ENCODE measurements around the gene SAMD5. TPM values are rescaled to one million over a fixed set of nuclear protein-coding genes. Genes with fewer than 3 reads are reported as not detected.
"Not testable (repeated sequence)": the region's sequence is repeated elsewhere in the genome, so short reads cannot be mapped to it uniquely, and the experiment has no call there.

SAMD5 gene
- total RNA-seq, 2 experiments from 2014 or later, result not detected

DNA sequence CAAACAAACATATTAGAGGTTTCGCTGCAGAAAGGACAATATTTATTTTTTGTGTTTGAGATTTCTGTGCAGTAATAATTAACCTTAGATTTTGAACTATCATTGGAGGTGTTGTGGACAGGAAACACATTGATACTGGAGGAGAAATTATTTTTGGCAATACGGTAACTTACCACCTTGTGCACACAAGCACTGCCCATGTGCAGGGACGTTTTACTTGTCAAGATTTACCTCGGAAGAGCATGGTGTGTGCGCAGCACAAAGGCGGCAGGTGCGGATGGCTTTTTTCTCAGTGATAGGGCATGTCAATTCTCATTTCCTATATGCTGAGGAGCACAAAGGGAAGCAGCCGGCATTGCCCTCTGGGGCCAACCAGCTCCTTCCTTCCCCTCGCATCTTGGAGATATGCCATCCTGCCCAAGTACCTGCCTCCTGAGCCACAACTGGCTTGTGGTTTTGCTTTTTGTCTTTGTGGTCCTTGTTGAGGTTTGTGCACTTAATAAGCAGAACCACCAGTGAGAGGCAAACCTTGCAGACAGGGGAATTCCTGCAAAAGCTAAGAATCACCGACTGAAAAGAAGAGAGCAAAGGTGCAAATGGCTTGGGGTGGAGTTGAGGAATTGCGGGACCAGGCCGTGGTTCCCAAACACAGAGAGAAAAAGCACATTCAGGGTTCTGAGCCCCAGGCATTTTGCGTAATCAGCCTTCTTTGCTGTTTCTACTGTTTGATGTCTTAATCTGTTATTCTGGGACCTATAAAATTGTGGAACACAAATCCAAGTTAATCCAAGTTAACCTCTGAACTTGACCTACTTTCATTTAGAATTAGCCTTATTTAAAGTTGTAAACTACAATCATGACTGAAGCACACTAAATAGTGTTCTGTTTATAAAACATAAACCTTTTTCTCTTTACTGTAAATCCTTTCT is 21.9 kb downstream of the SAMD5 start:
- CTCF ChIA-PET, result no interaction called here
- Mint-ChIP-seq H3K27me3 (ENCODE audit: low read depth) (peaks cover 18% of the 10 kb centered on the region), H3K27ac (no peak overlapping the region), H3K9me3 (ENCODE audit: insufficient read depth) (no peaks in the 10 kb centered on the region), H3K36me3 (ENCODE audit: low read depth) (no peaks in the 10 kb centered on the region), H3K4me1 (ENCODE audit: low read depth) (peaks cover 10% of the 10 kb centered on the region), H3K4me3 (no peak overlapping the region)
- POLR2A ChIA-PET, result interaction anchor here (0.6 kb wide), 1 partner anchor 86 kb away, joined by 3 read pairs; no protein-coding TSS in a partner anchor
- DNase-seq (no peak), ATAC-seq (no peak)

GRCh38 chr6:147531321-147531720 is 22.8 kb downstream of the SAMD5 start:
- peaks cover 18% of the 10 kb centered on the region for H3K27me3 Mint-ChIP-seq (ENCODE audit: low read depth)
- H3K4me3 Mint-ChIP-seq, result no peak overlapping the region
- no peaks in the 10 kb centered on the region for H3K36me3 Mint-ChIP-seq (ENCODE audit: low read depth)
- ChIA-PET POLR2A (no interaction called here), CTCF (no interaction called here)
- no peak overlapping the region for H3K27ac Mint-ChIP-seq
- peaks cover 10% of the 10 kb centered on the region for H3K4me1 Mint-ChIP-seq (ENCODE audit: low read depth)
- DNase-seq, result no peak
- no peaks in the 10 kb centered on the region for H3K9me3 Mint-ChIP-seq (ENCODE audit: insufficient read depth)
- no peak for ATAC-seq

- Mint-ChIP-seq H3K27me3 (ENCODE audit: low read depth) (peaks cover 11% of the 10 kb centered on the region), H3K9me3 (ENCODE audit: insufficient read depth) (no peaks in the 10 kb centered on the region), H3K4me3 (no peak overlapping the region), H3K4me1 (ENCODE audit: low read depth) (peaks cover 10% of the 10 kb centered on the region), H3K27ac (no peak overlapping the region), H3K36me3 (ENCODE audit: low read depth) (no peaks in the 10 kb centered on the region)
- ChIA-PET CTCF (no interaction called here), POLR2A (no interaction called here)
- no peak for DNase-seq
- no peak for ATAC-seq
Observed at GRCh38 chr6:147534116-147534860, 25.8 kb downstream of the SAMD5 start.

DNA sequence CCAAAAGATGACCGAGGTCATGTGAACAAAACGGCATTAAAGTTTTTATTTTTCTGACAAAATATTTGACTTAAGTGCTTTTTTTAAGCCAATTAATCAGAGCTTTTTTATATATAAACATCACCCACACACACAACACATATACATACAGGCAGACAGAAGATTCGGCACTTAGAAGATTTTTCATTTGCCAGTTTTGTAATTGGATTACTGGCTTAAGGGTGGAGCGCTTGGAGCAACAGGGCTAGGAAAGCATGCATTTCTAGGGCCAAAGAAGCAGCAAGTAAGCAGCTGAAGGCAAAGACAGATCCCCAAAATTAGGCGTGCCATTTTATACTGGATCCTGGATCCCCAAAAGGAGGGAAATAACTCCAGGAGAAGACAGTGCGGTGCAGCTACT is 30.3 kb downstream of the SAMD5 start:
- Mint-ChIP-seq H3K4me3 (no peak overlapping the region), H3K27me3 (ENCODE audit: low read depth) (no peaks in the 10 kb centered on the region), H3K27ac (no peak overlapping the region), H3K4me1 (ENCODE audit: low read depth) (no peaks in the 10 kb centered on the region), H3K36me3 (ENCODE audit: low read depth) (no peaks in the 10 kb centered on the region), H3K9me3 (ENCODE audit: insufficient read depth) (no peaks in the 10 kb centered on the region)
- ATAC-seq (no peak), DNase-seq (no peak)
- ChIA-PET CTCF (no interaction called here), POLR2A (no interaction called here)

DNA sequence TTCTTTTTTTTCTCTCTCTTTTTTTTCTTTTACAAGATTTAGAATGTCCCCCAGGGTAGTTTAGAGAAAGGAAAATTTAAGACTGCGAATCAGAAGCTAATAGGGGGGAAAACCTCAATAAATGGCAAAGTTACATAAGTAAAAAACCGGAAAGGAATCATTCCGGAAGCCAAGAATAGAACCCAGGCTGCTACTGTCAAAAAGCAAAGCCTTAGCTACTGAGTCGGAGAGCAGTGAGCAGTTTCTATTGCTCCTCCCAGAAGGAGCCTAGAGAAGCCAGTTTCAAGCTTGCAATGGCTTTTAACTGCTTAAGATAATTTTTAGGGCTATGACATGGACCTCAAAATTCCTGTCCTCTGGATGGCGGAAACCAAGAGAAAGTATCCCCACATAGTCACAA is 31.6 kb downstream of the SAMD5 start:
- ATAC-seq (no peak), DNase-seq (no peak)
- no peaks in the 10 kb centered on the region for H3K4me1 Mint-ChIP-seq (ENCODE audit: low read depth)
- no peak overlapping the region for H3K27ac Mint-ChIP-seq
- H3K9me3 Mint-ChIP-seq (ENCODE audit: insufficient read depth), result no peaks in the 10 kb centered on the region
- no peaks in the 10 kb centered on the region for H3K36me3 Mint-ChIP-seq (ENCODE audit: low read depth)
- no peak overlapping the region for H3K4me3 Mint-ChIP-seq
- CTCF ChIA-PET, result no interaction called here
- POLR2A ChIA-PET, result no interaction called here
- no peaks in the 10 kb centered on the region for H3K27me3 Mint-ChIP-seq (ENCODE audit: low read depth)

DNA sequence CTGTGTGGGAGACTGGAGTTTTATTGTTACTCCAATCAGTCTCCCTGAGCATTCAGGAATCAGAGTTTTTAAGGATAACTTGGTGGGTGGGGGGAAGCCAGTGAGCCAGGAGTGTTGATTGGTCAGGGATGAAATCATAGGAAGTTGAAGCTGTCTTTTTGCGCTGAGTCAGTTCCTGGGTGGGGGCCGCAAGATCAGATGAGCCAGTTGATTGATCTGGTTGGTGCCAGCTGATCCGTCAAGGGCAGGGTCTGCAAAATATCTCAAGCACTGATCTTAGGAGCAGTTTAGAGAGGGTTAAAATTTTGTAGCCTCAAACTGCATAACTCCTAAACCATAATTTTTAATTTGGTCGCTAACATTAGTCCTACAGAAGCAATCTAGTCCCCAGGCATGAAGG is 33.9 kb downstream of the SAMD5 start:
- ATAC-seq; H3K27ac Mint-ChIP-seq; H3K9me3 Mint-ChIP-seq (ENCODE audit: insufficient read depth); POLR2A ChIA-PET; CTCF ChIA-PET; H3K4me1 Mint-ChIP-seq (ENCODE audit: low read depth); H3K27me3 Mint-ChIP-seq (ENCODE audit: low read depth); H3K36me3 Mint-ChIP-seq (ENCODE audit: low read depth); DNase-seq; H3K4me3 Mint-ChIP-seq: not testable (repeated sequence)

GRCh38 chr6:147544420-147544819 is 35.9 kb downstream of the SAMD5 start:
- Mint-ChIP-seq H3K27me3 (ENCODE audit: low read depth) (no peaks in the 10 kb centered on the region), H3K27ac (no peak overlapping the region), H3K4me3 (no peak overlapping the region), H3K9me3 (ENCODE audit: insufficient read depth) (no peaks in the 10 kb centered on the region), H3K4me1 (ENCODE audit: low read depth) (no peaks in the 10 kb centered on the region), H3K36me3 (ENCODE audit: low read depth) (no peaks in the 10 kb centered on the region)
- ChIA-PET CTCF (no interaction called here), POLR2A (no interaction called here)
- ATAC-seq, result no peak
- DNase-seq, result no peak

- Mint-ChIP-seq H3K4me1 (ENCODE audit: low read depth) (no peaks in the 10 kb centered on the region), H3K27ac (no peak overlapping the region), H3K36me3 (ENCODE audit: low read depth) (no peaks in the 10 kb centered on the region), H3K27me3 (ENCODE audit: low read depth) (no peaks in the 10 kb centered on the region), H3K9me3 (ENCODE audit: insufficient read depth) (no peaks in the 10 kb centered on the region), H3K4me3 (no peak overlapping the region)
- no peak for DNase-seq
- CTCF ChIA-PET, result no interaction called here
- POLR2A ChIA-PET, result no interaction called here
- no peak for ATAC-seq
Observed at GRCh38 chr6:147546501-147547368, 38.2 kb downstream of the SAMD5 start.

DNA sequence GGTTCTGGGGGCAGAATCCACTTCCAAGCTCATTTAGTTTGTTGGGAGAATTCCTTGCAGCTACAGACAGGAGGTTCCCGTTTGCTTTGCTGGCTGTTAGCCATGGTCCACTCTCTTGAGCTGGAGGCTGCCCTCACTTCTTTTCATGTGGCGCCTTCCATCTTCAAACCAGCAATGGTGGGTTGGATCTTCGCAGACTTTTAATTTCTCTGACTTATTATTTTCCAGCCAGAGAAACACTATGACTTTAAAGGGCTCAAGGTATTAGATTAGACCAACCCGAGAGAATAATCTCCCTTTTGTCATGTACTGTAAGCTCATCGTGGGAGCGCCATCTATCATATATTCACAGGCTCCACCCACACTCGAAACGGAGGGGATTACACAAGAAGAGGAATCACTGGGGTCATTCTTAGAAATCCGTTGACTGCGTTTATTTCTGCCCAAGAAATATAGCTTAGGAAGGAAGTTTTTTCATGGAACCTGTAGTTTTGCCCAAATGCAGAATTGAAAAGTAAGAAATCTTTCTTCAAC is 38.9 kb downstream of the SAMD5 start:
- Mint-ChIP-seq H3K4me1 (ENCODE audit: low read depth) (no peaks in the 10 kb centered on the region), H3K36me3 (ENCODE audit: low read depth) (no peaks in the 10 kb centered on the region), H3K27ac (no peak overlapping the region), H3K27me3 (ENCODE audit: low read depth) (no peaks in the 10 kb centered on the region), H3K4me3 (no peak overlapping the region), H3K9me3 (ENCODE audit: insufficient read depth) (no peaks in the 10 kb centered on the region)
- ATAC-seq (no peak), DNase-seq (no peak)
- ChIA-PET POLR2A (no interaction called here), CTCF (no interaction called here)

DNA sequence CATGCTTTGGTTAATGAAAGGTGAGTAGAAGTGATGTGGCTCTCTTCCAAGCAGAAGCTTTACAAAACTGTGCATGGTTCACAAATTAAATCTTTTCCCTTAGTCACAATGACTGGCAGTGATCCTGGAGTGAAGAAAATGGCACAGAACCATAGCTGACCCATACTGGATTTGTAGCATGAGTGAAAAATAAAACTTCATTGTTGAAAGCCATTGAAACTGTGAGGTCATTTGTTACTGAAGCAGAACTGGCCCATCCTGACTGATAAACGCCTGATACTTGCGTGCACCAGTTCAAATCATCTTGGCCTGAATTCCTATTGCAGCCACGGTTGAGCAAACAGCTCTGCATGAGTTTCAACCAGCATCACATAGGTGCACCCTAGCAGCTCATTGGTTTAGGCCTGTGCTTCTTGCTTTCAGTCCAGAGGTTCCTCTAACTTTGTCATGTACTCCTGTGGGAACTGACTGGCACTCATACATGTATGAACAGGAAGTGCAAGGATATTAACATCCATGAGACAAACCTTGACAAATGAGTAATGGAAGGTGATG is 40.5 kb downstream of the SAMD5 start:
- no peaks in the 10 kb centered on the region for H3K27me3 Mint-ChIP-seq (ENCODE audit: low read depth)
- POLR2A ChIA-PET, result no interaction called here
- no peaks in the 10 kb centered on the region for H3K36me3 Mint-ChIP-seq (ENCODE audit: low read depth)

DNA sequence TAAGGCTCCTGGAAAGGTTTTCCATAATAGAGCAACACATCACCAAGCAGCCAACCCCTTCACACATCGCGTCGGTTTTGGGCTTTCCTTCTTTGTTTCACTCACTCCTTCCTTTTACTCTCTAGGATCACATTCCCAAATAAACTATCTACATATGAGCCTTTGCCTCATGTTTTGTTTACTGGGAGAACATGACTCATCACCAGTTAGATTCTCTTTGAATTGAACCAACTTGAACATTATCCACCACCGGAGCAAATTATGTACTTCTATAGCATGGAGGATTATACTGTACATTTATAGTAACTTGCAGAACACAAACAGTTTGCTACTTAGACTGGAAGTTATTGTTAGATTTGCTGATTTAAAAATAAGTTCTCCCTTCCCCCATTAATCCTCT is 41.0 kb downstream of the SAMD5 start:
- H3K4me3 Mint-ChIP-seq, result no peak overlapping the region
- H3K27ac Mint-ChIP-seq, result no peak overlapping the region
- DNase-seq (no peak), ATAC-seq (no peak)
- CTCF ChIA-PET, result no interaction called here
- no peaks in the 10 kb centered on the region for H3K36me3 Mint-ChIP-seq (ENCODE audit: low read depth)
- H3K4me1 Mint-ChIP-seq (ENCODE audit: low read depth), result no peaks in the 10 kb centered on the region
- no peaks in the 10 kb centered on the region for H3K9me3 Mint-ChIP-seq (ENCODE audit: insufficient read depth)
- POLR2A ChIA-PET, result no interaction called here
- H3K27me3 Mint-ChIP-seq (ENCODE audit: low read depth), result no peaks in the 10 kb centered on the region

More for the DNA sequence above, 40.5 kb downstream of the SAMD5 start:
- Mint-ChIP-seq H3K4me3 (no peak overlapping the region), H3K27ac (no peak overlapping the region), H3K4me1 (ENCODE audit: low read depth) (no peaks in the 10 kb centered on the region), H3K9me3 (ENCODE audit: insufficient read depth) (no peaks in the 10 kb centered on the region)
- ATAC-seq (no peak), DNase-seq (no peak)
- CTCF ChIA-PET, result no interaction called here
